GM19099 (cell line): Measurements from ENCODE around the gene ACOXL.

Source experiments
- POLR2A ChIP-seq: IDR thresholded peaks from 3 replicates; pipeline ENCODE4 v1.6.1; 2011; ENCODE audit warnings: low read depth; ENCODE audit not compliant: insufficient read length; ENCODE audit errors: extremely low read depth

ACOXL gene

DNA sequence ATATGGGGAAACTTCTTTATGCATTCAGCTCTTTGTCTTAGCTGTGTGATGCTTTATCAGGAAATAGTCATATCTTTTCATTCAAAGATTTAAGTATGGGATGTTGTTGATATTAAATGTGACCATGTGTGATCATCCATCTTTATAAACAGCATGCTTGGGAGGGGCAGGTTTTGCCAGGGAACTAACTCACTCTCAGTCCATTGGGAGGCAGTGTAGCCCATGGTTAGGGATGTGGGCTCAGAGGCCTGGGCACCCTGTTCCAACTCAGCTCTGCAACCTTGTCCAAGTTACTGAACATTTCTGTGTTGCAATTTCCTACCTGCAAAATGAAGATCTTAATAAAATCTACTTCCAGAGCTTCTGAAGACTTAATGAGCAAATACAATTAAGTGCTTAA, 296.3 kb downstream of the ACOXL start:
- TF ChIP-seq POLR2A = no peak

DNA sequence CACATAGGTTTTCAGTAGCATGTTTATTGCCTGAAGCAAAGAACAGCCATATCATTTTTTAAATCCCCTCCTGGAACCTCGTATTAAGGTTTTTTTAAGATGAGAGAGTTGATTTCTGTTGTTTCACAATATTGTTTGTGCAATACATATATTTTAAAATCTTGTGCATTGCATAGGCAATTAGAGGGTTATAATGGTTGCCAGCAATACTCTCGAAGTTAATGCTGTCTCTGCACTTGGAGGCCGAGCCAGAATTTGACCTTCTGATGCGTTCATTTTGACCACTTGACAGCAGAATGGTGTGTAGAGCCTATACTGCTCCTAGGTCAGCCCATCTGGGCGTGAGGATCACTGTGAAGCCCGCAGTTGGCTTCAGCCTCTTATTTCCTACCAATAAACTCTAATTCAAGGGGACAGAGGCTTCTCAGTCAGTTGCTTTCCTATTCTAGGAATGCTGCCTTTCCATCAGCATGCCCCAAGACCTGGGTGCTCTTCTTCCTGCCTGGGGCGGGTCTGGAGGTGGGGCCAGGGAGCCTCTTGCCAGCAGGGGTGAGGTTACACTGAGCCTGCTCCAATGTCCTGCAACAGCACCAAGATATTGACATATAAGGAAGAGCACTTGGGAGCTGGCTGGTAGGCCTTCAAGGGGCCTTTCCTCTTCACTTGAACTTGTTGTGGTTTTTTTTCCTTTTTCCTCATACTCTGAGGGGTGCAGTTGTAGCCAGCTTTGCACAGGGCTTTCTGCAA, 297.0 kb downstream of the ACOXL start:
- TF ChIP-seq POLR2A = no peak

GRCh38 chr2:111030260-111030891, 298.0 kb downstream of the ACOXL start:
- no peak for TF ChIP-seq POLR2A

- no peak for TF ChIP-seq POLR2A
Observed at GRCh38 chr2:111030945-111031344, 298.6 kb downstream of the ACOXL start.

DNA sequence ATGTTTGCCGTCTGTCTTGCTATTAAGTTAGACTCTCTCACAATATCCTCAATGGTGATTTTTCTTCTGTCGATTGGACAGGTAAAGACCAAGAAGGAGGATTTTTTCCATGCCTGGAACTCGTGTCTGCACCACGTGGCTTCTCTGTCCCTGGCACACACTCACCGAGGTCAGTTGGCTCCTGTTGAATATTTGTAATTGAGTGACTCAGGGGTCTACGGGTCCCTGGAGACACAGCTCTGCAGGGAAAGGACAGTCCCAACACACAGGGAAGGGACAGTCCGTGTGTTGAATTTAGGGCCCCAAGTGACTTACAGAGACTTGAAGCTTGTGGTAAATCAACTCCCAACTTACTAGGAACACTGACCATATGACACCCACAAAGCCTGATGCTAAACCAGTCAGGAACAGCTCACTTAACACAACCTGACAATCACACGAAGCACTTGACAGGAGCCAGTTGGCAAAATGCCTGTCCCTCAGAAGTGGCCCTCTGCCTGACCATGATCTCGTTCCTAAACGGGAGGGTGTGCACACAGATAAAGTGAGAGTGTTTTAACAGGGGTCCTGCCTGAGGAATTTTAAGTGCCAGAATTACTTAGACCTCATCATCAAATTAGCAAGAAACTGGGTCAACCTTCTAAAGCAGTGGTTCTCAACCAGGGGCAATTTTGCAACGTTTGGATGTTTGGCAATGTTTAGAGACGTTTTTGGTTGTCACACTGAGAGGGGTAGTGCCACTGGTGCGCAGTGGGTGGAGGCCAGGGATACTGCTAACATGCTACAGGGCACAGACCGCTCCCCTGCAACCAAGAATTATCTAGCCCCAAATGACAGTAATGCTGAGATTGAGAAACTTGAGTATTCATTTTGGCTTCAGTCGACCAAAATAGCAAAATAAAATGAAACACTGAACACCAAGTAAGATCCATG, 299.4 kb downstream of the ACOXL start:
- no peak for TF ChIP-seq POLR2A

GRCh38 chr2:111032721-111033429, 300.5 kb downstream of the ACOXL start:
- TF ChIP-seq POLR2A = no peak

- no peak for TF ChIP-seq POLR2A
Observed at GRCh38 chr2:111034146-111034545, 301.8 kb downstream of the ACOXL start.

DNA sequence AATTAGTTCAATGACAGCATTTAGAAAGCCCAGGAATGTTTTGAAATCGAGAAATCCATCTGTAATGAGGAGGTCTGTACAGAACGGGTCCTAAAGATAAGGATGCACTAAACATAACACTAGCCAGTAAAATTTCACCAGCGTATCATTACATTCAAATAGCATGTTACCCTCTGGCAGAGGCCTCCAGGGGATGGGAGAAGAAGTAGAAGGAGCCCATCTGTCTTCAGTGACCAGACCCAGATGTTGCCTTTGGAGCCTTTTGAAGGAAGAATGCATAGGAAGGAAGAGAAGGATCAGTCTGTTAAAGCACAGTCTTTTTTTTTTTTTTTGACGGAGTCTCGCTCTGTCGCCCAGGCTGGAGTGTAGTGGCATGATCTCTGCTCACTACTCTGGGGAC, 302.2 kb downstream of the ACOXL start:
- TF ChIP-seq POLR2A = no peak

- no peak for TF ChIP-seq POLR2A
Observed at GRCh38 chr2:111035830-111036441, 303.6 kb downstream of the ACOXL start.

GRCh38 chr2:111037128-111037527, 304.8 kb downstream of the ACOXL start:
- TF ChIP-seq POLR2A = no peak

- no peak for TF ChIP-seq POLR2A
Observed at GRCh38 chr2:111039628-111040383, 307.4 kb downstream of the ACOXL start.

- no peak for TF ChIP-seq POLR2A
Observed at GRCh38 chr2:111041398-111042202, 309.2 kb downstream of the ACOXL start.

DNA sequence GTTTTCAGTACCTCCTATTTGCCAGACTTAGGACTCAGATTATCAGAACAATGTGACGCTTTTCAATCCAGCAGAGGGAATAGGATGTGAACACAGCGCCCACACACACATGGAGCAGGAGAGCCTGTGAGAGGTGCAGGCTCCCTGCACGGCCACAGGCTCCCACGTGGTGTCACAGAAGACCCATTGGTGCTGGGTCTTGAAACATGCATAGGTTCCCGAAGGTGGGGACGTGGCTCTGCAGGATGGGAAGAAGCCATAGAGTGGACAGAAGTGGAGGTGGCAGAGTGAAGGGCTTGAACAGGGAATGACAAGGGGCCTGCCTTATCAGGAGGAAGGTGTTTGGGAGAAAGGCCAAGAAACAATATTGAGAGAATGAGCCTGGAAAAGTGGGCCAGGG, 309.9 kb downstream of the ACOXL start:
- no peak for TF ChIP-seq POLR2A
